Stimulated activated CD4-positive, alpha-beta T cell treated with anti-CD3 and anti-CD28 coated beads, Interleukin-4, amount 100 ng/mL, for 1 hour (primary cell): Measurements from ENCODE around the gene CCDC191.

ENCODE experiments used
- DNase-seq: peaks from one replicate; pipeline ENCODE4 v3.0.0-alpha.2; 2020

Gene CCDC191

DNA sequence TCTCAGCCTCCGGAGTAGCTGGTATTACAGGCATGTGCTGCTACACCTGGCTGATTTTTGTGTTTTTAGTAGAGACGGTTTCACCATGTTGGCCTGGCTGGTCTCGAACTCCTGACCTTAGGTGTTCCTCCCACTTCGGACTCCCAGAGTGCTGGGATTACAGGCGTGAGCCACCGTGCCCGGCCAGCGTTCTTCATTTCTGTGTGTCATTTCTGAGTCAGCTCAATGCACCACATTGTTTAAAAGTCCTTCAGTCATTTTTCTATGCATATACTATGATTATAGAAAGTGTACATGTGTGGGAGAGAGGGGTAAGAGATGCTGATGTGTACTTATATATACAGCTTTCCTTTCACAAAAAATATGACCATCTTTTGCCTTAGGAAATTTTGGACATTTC is 2.3 kb upstream of the CCDC191 start:
- DNase-seq = no peak

DNA sequence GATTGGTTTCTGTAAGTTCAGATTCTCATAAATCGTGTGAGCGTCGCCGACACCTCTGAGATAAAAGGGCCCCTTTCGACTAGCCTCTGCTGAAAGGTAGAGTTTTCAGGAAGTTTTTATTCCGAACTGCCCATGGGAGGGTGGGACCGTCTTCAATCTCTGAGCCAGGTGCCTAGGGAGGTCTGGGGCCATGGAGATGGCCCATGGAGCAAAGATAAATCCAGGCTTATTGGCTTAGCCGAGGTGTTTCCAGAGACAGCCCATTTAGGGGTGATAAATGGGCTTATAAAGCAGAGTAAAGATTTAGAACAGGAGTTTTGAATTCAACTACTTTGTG is 653 bp upstream of the CCDC191 start:
- DNase-seq = no peak

DNA sequence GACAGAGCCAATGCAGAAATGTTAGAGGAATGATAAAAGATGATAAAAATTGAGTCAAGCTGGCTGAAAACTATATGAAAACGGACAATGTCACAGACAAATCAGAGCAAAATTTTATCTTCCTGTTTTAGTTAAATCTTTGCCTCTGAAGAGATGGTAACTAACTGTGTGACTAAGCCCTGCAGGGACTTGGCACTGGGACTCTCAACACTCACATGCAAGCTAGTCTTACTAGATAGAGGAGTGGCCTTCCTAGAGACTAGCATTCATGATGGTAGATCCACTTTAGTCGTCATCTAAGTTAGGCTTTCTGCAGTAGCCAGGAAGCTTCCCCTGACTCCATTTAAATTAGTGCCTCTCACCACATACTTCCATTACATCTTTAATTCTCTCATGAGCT is 4.1 kb downstream of the CCDC191 start:
- DNase-seq = no peak

DNA sequence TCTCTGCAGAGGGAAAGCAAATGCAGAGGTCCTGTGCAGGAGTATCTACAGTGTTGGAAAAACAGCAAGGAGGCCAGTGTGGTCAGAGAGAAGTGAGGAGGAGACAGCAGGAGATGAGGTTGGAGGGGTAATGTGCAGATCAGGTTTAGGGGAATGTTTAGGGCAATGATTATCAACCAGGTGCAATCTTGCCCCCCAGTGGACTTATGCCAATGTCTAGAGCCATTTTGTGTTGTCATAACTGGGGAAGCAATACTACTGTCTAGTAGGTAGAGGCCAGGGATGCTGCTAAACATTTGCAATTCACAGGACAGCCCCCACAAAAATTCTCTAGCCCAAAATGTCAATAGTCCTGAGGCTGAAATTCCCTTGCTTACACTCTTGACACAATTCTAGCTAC is 13.1 kb downstream of the CCDC191 start:
- DNase-seq = no peak

DNA sequence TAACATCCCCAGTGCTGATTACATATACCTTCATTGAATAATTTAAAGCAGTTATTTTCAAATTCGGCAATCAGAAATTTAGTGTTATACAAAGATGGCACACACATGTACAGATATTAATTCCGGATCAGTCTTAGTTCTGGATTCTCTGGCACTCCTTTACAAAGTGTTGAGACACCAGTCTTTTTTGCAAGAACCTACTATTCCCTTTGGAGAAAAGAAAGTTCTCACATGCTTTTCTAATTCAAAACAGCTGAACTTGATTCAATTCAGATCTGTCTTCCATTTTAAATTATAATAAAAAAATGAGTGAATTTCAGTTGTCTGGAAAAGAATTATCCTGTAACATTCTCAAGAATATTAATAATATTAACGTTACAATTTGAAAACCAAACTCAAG is 20.4 kb downstream of the CCDC191 start:
- no peak for DNase-seq

DNA sequence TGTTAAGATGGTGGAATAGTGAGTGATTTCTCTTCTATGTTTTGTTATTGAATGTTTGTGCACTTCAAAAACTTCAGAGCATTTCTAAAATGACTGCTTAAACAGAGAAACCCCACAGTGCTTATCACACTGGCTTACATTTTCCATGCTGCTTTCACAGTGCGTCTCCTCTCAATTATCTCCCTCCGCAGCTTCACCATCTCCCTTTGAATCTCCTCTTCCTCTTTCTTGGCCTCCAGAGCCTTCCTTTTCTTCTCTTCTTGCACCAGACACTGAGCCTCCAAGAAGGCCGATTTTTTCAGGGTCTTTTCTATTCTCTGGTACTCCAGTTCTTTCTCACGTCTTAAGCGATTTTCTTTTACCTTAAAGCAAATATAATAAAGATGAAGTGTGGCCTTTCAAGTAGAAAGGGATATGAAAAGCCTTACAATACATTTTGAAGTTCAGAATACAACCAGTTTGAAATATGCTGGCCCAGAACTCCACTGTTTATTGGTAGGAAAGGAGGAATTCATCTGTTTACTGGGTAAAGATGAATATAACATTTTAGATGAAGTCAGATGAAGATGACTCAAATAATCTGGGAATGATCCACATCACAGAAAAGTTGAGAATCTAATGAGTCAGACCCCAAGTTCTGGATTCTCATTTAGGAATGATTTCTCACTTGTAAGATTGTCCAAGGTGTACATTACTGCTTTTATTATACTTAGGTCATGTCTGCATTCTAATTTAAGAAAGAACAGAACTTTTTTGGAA is 21.4 kb downstream of the CCDC191 start:
- DNase-seq = no peak

DNA sequence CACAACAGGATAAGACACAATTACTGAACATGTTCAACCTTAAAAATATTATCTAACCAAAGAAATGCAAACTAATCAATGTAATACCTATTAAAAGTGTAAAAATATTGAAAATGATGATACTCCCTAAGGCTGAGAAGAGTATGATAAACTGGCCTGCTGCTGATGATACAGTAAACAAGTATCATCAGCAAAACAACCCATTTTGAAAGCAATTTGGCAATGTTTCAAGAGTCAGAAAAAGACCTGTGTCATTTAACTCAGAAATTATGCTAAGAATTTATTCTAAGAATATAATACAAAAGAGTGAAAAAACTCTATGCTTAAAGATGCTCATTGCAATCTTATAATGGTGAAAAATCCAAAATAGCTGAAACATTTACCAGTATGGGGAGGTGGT is 22.1 kb downstream of the CCDC191 start:
- DNase-seq = no peak

DNA sequence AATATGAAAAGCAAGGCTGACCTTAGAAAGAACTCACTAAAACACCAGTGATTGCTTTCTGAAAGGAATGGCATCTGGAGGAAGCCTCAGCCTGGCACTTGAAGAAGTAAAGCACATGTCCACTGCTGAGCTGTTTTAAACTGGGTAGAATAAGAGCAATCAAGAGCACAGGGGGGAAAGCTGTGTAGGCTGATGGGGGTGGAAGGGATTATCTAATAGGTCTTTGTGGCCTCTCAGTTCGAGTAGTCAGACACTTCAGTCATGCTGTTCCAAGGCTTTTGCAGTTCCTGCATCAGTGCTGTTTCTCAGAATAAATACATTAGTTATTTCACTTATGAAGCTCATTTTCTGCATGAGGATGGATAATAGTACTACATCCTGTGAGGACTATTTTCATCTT is 22.6 kb downstream of the CCDC191 start:
- DNase-seq = no peak

DNA sequence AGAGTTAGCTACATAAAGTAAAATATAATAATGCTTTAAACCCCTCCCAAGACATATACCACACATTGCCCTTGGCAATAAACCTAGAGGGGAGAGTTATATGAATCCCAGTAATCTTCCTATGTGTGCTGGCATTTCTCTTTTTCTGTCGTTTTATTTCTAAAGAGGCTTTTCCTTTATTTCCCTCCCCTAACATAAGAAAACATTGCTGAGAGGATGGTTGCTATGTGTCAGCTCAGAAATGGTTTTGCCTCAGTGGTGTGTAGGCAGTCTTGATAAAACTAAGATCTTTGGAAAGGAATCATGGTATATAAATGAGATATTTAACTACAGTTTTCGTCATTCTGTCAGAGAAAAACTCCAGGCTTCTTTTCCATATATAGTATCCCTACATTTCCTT is 30.0 kb downstream of the CCDC191 start:
- no peak for DNase-seq

DNA sequence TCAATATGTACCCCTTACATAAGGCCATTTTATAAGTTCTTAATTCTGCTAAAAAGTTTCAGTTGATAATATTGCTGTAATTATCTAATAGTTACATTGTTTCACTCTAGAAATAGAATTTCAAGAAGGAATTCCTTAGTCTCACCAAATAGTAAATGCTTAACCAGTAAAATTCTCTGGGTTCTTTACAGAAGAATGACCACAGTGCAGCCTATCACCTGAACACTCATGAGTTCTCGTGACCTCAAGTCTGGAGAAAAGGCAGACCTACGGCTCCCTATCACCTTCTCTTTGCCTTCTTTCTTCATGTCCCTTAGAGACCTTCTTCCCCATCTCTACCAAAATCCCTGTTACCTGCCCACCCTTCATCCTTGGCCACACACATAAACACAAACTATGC is 30.9 kb downstream of the CCDC191 start:
- no peak for DNase-seq

DNA sequence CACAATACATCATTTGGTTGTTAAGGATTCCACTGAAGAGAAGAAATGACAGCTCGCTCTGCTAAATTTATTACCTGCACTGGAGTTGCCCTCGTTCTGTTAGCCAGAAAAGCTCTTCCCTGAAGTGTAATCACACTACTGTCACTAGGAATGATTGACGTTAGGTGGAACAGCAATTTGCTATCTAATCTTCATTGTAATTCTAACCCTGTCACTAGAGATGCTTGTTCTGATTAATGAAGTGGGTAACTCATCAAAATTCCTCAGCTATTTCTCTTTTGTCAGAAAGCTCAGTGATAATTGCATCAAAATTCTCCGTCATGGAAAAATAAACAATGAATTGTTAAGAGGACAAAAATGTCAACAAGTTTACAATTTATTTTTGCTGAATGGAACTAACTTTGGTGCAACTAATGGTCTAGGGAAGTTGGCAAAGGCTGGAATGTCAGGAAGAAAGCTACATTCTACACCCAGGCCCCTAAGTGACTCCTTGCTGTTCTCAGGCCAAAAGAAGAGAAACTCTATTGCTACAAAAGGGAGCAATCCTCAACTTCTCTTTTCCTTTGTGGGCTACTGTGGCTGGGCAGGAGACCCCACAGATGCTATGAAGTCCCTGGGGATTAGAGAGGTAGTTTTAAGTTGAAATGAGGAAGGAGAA is 34.1 kb downstream of the CCDC191 start:
- DNase-seq = no peak

DNA sequence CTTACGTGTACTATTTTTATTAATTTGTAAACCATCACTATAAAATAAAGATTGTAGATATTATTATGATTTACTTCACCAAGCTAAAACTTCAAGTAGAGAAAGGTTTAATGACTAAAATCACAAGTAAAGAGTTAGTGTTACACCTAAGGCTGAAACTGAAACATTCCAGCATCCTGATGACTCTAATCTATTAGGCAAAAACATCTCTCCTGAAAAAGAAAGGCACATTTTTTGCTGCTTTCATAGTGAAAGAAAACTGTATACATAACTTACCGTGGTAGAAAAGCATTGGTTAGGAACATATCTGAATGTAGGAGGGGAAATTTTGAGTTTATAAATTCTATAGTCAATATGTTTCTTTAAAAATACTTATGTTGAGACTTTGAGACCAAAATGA is 35.4 kb downstream of the CCDC191 start:
- no peak for DNase-seq

DNA sequence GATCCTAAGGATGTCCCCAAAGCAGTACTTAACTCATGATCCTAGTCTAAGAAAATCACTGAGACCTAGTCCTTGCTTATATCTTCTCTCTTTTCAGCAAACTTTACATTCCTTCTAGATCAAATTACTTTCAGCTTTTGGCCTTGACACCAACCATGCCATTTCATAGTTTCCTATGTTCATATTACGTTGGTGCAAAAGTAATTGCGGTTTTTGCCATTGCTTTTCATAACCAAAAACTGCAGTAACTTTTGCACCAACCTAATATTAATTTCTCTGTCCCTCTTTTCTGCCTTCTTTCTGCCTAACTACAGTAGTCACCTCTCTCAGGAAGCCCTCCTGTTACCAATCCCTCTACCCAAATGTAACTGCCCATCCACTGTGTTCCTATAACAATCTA is 36.8 kb downstream of the CCDC191 start:
- DNase-seq = no peak

DNA sequence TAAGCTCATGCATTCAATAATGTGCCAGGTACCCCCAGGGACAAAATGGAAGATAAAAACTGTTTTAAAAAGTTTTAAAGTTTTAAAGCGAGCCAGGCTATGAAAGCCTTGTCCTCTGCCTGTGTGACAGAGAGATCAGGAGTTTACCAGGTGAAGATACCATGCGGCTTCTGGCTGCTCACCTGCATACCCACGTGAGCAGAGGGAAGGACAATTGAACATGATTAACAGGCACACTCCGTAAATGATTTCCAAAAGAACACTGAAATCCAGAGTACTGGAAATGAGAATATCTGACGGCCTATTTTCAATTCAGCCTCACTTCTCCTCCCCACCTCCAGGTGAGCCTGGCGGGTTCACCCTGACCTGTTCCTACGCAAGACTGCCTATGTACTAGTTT is 42.1 kb downstream of the CCDC191 start:
- no peak for DNase-seq

DNA sequence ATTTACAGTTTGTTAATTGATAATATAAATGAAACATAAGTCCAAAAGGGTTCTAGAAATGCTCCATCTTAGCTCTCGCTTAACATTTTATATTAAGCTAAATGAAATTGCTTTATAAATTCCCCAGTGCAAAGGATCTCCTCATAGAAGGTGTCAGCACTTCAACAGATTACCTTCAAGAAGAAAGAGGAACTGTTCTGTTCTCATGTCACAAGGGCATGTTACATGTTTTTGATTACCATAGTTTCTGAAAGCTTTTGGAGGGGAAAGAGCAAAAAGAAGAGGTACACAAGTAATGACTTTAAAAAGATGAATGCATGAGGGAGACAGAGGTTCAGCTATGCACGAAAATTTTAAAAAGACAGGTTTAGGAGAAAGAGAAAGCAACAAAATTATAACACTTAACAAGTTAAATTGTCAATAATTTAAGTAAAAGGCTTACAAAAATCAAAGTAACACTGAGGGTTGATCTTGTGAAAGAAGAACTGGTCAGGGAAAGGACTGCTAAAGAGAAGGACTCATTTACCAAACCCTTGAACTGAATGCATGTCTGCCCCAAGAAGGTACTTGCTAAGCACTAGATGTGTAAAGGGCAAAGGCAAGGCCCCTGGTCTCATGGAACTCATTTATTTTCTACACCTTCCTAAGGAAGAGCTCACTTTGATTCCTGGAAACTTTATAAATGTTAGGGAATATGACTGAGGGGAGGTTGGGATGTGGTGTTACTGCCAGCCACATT is 45.1 kb downstream of the CCDC191 start:
- DNase-seq = no peak

DNA sequence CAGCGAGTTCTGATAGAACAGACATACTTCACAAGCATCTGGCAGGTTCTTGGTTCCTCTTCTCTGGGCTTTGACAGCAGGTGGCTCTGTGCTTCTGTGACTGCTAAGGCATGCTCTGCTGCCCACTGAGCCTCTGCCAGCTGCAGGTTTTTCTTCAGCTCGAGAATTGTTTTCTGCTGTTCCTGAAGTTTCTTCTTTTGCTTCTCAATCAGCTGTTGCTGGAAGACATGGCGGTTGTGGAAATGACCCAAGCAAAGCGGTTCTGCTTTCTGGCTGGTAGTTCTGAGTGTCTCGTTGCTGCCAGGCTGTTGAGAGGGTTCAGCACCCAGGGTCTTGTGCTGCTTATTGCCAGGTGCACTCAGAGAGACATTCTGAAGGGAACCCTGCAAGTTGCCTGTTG is 50.8 kb downstream of the CCDC191 start:
- no peak for DNase-seq

DNA sequence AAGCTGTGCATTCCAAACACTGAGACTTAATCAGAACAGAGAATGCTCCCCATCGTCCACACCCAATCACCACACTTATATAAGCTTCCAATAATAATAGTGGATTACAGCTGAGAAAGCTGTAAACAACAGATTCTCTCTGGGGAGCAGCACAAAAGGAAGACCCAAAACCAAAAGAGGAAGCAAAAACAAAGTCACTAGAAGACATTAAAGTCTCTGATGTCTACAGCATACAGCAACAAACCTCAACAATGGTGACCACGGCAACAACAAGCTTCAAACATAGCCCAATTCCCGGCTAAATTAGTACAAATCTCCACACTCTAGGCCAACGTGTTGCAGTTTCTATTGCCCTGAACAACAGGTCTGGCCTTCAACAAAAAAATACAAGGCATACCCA is 70.8 kb downstream of the CCDC191 start:
- no peak for DNase-seq

DNA sequence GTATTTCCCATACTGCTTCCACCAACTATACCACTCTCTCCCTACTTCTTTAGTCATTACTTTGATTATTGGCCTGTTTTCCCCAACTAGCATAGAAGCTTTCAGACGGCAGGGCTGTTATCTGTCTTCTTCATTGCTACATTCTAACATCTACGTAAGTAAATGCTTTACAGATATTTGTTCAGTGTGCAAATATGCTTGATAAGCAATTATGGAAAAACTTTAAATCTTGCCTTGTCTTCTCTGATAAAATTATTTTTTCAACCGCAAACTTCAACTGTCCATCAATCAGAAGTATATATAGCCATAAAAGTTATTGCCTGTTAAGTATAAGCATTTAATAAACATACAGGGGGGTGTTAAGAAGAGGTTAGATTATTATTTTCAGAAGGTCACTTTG is 72.8 kb downstream of the CCDC191 start:
- no peak for DNase-seq

DNA sequence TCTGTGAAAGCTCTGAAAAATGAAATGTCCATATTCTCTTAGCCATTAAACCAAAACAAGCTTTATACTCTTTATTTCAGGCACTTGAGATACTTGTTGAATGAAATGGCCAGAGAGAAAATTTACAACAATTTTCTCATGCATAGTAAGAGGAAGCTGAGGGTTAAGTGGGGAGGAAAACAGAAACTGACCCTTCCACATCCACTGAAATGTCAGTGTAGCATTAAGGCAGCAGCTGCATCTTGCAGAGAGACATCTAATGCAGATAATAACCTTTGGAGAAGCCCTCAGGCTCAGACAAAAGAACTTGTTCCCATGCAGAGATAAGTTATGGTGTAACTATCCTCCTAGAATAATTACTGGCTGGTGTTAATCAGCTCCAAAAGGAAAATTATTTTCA is 74.5 kb downstream of the CCDC191 start:
- DNase-seq = no peak

DNA sequence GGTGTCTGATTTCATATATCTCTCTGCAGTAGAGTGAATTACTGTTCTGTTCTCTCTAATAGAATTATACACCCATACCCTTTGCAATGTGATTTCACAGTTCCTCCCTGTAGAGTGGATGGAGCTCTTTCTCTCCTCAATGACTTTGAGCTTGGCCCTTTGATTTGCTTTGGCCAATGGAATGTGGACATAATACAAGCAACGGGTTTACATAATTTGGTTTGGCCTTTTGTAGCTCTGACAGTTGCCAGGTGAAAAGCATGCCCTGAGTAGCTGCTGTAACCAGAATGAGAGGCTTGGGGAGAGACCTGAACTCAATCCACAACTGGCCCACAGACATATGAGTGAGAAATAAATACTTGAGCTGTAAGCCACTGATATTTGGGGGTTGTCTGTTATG is 76.4 kb downstream of the CCDC191 start:
- no peak for DNase-seq

DNA sequence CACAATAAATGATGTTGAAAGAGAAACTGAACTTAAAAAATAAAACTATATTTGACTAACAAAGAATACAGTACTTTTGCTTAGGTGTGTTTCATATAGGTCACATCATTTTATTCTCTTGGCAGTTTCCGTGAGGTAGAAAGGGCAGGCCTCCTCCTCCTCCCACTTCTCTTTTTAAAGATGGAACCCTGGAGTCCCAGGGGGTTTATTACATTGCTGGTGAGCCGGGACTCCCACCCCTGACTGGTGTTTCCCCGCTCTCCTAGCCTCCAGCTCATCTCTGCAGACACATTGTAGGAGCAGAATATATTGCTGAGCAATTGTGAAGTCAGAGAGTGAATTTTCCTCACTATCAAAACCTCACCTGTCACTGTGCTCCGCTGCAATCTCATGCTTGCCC is 78.5 kb downstream of the CCDC191 start:
- no peak for DNase-seq

DNA sequence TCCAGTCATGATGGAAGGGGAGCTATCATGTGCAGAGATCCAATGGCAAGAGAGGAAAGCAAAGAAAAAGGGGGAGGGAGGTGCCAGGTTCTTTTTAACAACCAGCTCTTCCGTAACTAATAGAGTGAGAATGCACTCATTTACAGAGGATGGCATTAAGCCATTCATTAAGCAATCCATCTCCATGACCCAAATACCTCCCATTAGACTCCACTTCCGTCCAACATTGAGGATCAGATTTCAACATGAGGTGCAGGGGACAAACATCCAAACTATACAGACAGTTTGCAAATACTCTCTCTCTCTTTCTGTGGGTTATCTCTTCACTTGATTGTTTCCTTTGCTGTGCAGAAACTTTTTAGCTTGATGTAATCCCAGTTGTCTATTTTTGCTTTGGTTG is 87.3 kb downstream of the CCDC191 start:
- no peak for DNase-seq

DNA sequence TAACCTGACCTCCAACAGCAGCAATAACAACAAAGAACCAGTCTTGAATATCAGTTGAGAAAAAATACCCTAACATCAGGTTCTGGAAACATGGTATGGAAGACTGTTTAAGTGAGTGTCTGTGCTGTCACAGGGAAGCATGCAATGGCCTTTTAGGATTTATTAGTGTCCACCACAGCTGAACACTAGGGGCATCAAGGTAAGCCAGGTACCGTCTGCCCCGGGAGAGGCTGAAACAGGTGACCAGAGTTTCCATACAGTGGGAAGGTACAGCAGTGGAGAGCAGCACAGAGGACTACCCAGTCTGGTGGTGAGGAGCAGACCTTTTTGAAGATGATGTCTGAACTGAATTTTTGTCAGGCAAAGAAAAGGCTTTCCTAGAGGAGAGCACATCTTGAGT is 90.2 kb downstream of the CCDC191 start:
- no peak for DNase-seq

DNA sequence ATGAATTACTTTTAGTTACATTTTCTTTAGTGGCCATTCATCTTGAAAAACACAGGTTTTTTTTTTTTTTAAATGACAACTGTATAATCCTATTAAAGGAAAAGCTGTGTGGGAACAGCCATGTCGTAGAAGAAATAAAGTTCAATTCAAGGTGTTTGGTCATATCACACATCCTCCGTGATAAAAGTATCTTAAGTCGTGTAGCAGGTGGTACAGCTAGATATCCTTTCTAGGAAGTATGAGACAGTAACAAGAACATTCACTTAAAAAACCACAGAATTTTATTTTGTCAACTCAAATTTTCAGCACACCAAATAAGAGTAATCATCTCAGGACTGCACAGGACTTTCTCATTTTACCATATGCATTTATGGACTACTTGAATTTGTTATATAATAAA is 92.4 kb downstream of the CCDC191 start:
- DNase-seq = no peak
